IPS DF 19.7 (cell line): ENCODE measurements around the gene CTSZ.
"Not testable (repeated sequence)": the region's sequence is repeated elsewhere in the genome, so short reads cannot be mapped to it uniquely, and the experiment has no call there.

Experiments used
- DNase-seq: peaks from one replicate; pipeline ENCODE4 v3.0.0-alpha.2; 2013; ENCODE audit warnings: low read depth, low spot score

The CTSZ gene

DNA sequence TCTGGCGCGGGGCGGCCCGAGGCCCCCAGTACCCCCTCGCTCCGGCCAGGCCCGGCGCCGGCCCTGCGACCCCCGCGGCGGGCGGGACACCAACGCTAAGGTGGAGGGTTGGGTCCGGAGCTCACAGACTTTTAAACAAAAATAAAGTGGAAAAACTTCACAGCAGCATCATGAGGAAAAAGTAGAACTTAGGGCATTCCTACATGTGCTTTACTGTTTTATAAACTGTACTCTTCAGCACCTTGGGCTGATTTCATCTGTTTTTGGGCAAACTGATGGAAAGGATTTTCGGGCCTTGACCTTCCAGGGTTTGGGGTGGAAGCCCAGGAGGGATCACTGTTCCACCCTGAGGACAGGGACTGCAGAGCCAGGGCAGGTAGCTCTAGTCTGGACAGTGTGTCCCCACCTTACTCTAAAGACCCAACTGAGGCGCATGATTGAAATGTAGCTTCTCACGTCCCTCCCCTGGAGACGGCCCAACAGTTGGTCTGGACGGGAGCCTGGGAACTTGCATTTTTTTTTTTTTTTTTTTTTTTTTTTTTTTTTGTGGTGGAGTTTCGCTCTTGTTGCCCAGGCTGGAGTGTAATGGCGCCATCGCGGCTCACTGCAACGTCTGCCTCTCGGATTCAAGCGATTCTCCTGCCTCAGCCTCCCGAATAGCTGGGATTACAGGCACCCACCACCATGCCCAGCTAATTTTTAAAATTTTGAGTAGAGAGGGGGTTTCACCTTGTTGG, 25.3 kb downstream of the CTSZ start:
- DNase-seq, result no peak

DNA sequence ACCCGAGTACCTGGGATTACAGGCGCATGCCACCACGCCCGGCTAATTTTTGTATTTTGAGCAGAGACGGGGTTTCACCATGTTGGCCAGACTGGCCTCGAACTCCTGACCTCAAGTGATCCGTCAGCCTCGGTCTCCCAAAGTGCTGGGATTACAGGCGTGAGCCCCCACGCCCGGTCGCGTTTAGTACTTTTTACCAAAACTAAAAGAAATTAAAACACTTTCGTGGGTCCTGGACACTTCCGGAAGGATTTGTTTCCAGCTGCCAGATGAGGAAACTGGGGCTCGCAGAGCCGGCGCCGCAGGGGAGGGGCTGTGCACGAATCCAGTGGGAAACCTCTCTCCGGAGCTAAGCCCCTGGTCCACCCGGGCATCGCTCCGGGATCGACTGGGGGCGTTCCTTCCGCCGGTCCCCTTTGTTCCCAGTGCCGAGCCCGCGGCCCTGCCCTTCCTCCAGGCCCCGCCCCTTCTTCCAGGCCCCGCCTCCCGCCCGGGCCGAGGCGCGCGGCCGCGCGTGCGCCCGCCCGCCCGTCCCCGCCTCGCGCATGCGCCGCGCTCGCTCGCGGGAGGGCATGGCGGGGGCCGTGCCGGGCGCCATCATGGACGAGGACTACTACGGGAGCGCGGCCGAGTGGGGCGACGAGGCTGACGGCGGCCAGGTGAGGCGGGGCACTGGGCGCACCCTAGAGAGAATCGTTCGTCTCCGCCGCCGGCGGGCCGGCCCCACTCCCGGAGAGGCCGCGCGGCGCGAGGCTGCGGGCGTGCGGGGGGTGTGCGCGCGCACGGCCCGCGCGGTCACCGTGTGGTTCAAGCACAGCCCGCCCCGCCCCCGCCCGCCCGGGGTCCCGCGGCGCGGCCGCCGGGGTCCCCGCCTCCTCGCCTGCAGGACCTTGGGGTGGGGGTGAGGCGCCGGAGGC, 26.1 kb downstream of the CTSZ start, which contains the start of gene NELFCD:
Gene NELFCD, plus strand, starts transcription at position 546 of the 917 bp plus-strand sequence. Its CDS starts 54 bp downstream, at position 600.
- DNase-seq, result peak; percentile 25

DNA sequence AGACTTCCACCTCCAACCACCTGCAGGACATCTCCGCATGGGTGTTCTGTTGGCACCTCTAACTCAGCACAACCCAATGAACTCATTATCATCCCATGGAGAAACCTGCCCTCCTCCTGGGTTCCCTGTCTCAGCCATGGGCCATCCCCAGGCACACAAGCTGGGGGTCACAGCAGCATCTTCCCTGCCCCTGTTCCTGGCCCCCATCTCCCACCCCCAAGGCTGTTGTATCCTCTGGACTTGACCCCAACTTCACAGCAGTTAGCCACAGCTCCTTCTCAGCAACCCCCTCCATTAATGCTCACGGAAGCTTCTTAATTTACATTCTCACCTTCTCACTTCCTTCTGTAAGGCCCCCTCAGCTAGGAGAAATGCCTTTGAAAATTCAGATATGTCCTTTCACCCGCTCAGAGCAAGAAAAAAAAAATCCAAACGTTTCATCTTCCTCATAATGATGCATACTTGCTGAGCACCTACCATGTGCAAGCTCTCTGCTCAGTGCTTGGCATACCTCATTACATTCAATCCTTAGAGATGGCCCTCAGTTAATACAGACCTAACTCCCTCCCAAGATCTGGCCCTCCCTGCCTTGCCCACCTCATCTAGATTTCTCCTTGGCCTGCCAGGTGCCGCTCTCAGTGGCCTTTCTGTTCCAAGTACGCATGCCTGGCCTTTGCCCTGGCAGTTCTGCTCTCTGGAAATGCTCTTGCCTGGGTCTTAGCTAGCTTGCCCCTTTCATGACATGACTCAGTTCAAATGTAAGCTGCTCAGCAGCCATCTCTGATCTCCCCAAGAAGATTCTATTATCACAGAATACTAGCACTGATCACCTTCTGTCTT, 28.5 kb downstream of the CTSZ start:
- no peak for DNase-seq

DNA sequence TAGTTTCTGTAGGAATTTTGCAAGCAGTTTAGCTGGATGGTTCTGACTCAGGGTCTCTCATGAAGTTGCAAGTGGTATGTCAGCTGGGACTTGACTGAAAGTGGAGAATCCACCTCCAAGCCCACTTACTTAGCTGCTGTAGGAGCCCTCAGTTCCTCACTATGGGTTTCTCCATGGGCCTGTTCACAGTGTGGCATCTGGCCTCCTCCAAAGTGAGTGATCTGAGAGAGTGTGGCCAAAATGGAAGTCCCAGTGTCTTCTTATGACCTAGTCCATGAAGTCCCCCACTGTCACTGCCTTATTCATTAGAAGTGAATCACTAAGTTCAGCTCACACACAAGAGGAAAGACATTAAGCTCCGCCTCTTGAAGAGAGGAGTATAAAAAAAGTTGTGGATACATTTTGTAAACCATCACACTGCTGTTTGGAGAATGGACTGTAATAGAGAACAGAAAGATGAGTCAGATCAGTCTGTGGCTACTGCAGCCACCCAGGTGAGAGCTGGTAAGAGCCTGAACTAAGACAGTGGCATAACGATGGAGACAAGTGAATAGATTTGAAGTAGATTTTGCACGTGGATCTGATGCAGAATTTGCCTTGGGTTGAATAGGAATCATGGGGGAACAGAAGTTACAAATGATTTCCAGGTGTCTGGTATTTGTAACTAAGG, 30.9 kb downstream of the CTSZ start:
- no peak for DNase-seq

DNA sequence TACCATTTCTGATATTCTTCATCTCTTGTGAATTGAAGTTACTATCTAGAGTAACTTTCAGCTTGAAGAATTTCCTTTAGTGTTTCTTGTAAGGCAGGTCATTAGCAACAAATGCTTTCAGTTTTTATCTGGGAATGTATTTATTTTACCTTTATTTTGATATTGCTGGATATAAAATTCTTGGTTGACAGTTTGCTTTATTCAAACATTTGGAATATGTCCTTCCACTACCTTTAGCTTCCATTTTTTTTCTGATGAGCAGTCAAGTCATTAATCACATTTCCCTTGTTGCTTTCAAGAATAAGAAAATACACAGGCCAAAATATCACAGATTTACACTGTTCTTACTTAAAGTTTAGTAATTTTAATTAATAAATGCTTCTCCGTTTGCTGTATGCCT, 31.7 kb downstream of the CTSZ start:
- no peak for DNase-seq

DNA sequence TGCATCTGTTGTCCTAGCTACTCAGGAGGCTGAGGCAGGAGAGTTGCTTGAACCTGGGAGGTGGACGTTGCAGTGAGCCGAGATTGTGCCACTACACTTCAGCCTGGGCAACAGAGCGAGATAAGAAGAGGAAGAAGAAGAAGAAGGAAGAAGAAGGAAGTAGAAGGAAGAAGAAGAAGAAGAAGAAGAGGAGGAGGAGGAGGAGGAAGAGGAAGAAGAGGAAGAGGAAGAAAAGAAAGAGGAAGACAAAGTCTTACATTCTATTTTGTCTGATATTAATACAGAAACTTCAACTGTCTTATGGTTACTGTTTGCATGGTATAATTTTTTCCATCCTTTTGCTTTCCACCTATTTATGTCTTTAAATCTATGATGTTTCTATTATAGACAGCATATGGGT, 33.2 kb downstream of the CTSZ start:
- DNase-seq, result no peak

GRCh38 chr20:58973179-58973578, 33.9 kb downstream of the CTSZ start:
- no peak for DNase-seq

- DNase-seq, result no peak
Measured at GRCh38 chr20:58971429-58971828, 35.6 kb downstream of the CTSZ start.

DNA sequence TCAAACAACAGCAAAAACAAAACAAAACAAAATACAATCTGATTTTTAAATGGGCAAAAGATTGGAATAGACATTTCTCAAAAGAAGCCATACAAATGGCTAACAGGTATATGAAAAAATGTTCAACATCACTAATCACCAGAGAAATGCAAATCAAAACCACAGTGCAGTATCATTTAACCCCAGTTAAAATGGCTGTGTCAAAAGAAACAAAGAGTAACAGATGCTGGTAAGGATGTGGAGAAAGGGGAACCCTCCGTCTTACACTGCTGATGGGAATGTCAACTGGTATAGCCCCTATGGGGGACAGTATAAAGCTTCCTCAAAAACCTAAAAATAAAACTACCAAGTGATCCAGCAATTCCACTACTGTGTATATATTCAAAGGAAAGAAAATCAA, 36.9 kb downstream of the CTSZ start:
- no peak for DNase-seq

DNA sequence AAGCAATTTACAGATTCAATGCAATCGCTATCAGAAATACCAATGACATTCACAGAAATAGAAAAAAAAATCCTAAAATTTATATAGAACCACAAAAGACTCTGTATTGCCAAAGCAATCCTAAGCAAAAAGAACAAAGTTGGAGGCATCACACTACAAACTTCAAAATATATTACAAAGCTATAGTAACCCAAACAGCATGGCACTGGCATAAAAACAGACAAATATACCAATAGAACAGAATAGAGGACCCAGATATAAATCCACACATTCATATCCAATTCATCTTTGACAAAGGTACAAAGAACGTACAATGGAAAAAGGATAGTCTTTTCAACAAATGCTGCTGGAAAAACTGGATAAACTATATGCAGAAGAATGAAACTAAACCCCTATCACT, 37.6 kb downstream of the CTSZ start:
- no peak for DNase-seq

DNA sequence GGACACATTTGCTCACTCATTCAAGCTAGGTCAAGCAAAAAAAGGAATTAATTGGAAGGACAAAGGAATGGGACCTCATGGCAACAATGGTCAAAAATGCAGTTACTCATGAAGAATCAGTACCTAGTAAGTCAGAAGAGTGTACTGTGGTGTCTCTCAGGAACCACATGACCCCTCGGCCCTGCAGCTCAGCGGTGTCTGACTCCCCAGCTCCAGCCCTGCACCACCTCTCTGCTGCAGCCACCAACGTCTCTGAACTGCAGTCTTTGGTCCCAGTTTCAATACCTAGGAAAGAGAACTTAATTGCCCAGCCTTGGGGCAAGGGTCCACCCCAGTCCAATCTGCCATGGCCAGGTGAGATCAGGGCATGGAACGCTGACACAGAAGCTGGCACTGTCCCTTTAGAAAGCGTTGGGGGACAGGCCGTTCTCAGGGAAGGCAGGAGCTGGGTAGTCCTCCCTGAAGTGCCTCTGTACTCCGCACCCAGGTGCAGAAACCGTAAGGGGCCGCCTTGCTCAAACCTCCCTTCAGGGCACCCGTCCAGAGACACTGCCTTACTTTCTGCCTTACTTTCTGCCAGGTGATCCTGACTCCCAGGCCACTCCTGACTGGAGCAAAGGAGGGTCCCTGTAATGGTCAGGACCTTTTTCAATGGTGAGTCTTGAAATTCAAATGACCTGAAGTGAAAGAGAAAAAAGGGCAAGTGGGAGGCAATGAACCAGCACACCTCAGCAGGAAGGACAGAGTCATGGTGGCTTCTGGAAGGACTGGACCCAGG, 39.2 kb downstream of the CTSZ start:
- DNase-seq, result no peak

DNA sequence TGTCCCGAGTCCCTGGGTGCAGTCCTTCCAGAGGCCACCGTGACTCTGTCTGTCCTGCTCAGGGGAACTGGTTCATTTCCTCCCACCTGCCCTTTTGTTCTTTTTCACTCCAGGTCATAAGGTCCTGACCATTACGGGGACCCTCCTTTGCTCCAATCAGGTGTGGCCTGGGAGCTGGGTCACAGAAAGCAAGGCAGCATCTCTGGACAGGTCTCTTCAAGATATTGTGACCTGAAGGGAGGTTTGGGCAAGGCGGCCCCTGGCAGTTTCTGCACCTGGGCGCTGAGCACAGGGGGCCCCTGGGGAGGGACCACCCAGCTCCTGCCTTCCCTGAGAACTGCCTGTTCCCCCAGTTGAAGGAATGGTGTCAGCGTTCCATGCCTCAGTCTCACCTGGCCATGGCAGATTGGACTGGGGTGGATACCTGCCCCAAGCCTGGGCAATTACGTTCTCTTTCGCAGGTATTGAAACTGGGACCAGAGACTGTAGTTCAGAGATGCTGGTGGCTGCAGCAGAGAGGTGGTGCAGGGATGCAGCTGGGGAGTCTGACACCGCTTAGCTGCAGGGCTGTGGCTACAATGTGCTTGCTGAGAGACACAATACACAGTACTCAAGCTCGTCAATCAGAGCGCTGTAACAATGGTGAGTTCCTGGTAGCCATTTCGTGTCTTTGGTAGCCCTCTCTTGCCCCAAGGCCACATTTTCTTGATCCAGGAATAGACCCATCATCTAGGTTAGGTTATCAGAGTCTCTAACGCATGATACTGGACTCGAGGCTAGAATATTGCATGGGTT, 41.6 kb downstream of the CTSZ start:
- DNase-seq, result no peak

DNA sequence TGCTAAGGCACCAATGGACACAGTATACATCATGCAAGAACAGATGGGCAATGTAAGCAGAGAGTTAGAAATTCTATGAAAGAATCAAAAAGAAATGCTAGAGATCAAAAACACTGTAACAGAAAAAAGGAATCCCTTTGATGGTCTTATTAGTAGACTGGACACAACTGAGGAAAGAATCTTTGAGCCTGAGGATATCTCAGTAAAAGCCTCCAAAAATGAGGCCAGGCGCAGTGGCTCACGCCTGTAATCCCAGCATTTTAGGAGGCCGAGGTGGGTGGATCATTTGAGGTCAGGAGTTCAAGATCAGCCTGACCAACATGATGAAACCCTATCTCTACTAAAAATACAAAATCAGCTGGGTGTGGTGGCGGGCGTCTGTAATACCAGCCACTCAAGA, 43.1 kb downstream of the CTSZ start:
- DNase-seq, result not testable (repeated sequence)

DNA sequence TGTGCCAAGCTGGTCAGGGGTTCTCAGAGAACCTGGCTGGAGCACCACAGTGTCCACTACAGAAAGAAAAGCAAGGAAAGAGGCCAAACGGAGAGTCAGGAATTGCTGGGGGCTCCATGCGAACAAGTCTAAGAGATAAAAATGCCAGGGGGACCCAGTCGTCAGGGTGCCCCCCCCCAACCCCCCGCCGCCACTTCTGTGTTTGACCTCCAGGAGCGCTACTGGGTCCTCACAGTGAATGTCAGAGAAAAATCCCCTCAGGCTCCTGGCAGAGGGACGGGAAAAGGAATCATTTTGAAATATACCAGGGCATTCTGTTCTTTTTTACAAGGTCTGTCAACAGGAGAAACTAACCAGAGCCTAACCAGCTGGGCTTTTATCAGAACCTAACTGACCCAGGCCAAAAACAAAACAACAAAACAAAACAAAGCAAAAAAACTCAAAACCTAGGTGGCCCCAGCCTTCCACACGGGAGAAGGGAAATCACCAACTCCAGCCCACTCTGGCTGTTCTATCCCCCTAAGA, 43.9 kb downstream of the CTSZ start:
- no peak for DNase-seq

GRCh38 chr20:58959652-58960051, 47.4 kb downstream of the CTSZ start:
- DNase-seq, result no peak

DNA sequence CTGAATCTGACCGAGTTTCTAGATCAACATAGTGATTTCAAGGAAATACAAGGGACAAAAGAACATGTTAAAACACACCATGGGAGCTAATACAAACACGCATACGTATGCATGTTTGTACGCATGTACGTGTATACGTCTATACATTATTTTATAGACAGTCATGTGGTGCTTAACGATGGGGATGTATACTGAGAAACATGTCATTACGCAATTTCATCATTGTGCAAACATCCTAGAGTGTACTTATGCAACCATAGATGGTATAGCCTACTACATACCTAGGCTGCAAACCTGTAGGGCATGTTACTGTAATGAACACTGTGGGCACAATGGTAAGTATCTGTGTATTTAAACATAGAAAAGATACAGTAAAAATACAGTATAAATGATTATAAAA, 51.0 kb downstream of the CTSZ start:
- DNase-seq, result no peak

- DNase-seq, result no peak
Measured at GRCh38 chr20:58953050-58953449, 54.0 kb downstream of the CTSZ start.

DNA sequence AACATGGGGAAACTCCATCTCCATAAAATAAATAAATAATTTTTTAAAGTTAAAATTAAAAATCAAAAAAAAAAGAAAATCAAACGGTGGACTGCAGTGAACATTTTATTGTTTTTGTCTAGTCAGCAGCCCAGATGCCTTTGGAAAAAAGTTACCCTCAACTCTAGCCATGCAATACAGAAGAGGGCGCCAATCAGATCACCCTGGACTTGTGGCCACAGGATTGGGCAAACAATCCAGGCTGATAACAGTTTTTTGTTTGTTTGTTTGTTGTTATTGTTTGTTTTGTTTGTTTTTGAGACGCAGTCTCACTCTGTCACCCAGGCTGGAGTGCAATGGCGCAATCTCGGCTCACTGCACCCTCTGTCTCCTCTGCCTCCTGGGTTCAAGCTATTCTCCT, 56.5 kb downstream of the CTSZ start:
- DNase-seq, result no peak

DNA sequence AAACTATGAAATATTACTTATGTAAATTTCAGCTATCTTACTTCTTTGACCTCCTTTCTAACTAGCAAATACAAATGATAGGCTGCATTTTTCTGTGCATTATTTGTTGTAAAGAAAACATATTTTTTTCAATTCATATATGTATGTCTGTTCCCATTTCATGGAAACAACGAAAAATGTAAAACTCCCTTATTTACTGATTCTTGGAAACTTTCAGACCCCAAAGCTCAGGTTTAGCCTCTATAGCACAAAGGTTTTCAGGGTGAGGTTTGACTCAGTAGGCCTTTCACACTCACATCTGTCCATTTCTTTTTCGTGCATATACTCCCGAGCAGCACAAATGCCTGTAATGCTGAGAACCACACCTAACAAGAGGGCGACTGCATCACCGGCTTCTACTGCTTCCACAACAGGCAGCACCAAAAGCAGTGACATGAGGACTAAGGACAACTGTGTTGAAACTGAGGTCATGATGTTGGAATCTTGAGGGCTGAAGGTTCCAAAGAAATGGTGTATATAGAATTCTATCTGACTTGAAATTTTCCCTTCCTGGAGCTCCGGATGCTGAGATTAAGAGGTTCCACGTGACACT, 59.2 kb downstream of the CTSZ start:
- not testable (repeated sequence) for DNase-seq
